BLaER1 (cell line): ENCODE results near the gene FMNL2.

Source experiments
- H3K27ac ChIP-seq: shearing (Covaris generic); formaldehyde crosslinking; 2 replicates; pipeline ENCODE4 v1.8.1; 2022
- H3K27me3 ChIP-seq: shearing (Covaris generic); formaldehyde crosslinking; 2 replicates; pipeline ENCODE4 v1.8.1; 2022
- H3K36me3 ChIP-seq: shearing (Covaris generic); formaldehyde crosslinking; 2 replicates; pipeline ENCODE4 v1.8.1; 2022
- H3K4me1 ChIP-seq: shearing (Covaris generic); formaldehyde crosslinking; 2 replicates; pipeline ENCODE4 v1.8.1; 2022
- H3K4me2 ChIP-seq: shearing (Covaris generic); formaldehyde crosslinking; 2 replicates; pipeline ENCODE4 v1.8.1; 2022
- H3K4me3 ChIP-seq: shearing (Covaris generic); formaldehyde crosslinking; 2 replicates; pipeline ENCODE4 v1.8.1; 2022
- H3K9ac ChIP-seq: shearing (Covaris generic); formaldehyde crosslinking; 2 replicates; pipeline ENCODE4 v1.8.1; 2022
- H3K9me3 ChIP-seq: shearing (Covaris generic); formaldehyde crosslinking; 2 replicates; pipeline ENCODE4 v1.8.1; 2022
- H4K20me1 ChIP-seq: shearing (Covaris generic); formaldehyde crosslinking; 2 replicates; pipeline ENCODE4 v1.8.1; 2022
- Cebpa-rat ChIP-seq: shearing (Covaris generic); IDR thresholded peaks from 2 replicates; pipeline ENCODE4 v1.8.1; 2022

The FMNL2 gene

GRCh38 chr2:152428800-152429582, 94.0 kb downstream of the FMNL2 start:
- peak overlapping the region; percentile 26 for H3K4me3 ChIP-seq
- H3K9ac ChIP-seq: peak overlapping the region; percentile 36; the same call in 1 of the 2 replicates
- H3K4me2 ChIP-seq: peak overlapping the region; percentile 82
- H4K20me1 ChIP-seq: peaks cover 99% of the 10 kb centered on the region
- H3K9me3 ChIP-seq: no peaks in the 10 kb centered on the region
- no peak for TF ChIP-seq Cebpa-rat
- H3K36me3 ChIP-seq: peaks cover 4% of the 10 kb centered on the region; the same call in 1 of the 2 replicates
- H3K4me1 ChIP-seq: peaks cover 97% of the 10 kb centered on the region
- peak overlapping the region; percentile 51 for H3K27ac ChIP-seq
- no peaks in the 10 kb centered on the region for H3K27me3 ChIP-seq

GRCh38 chr2:152430876-152431275, 95.9 kb downstream of the FMNL2 start:
- no peak for TF ChIP-seq Cebpa-rat
- H3K9ac ChIP-seq: no peak overlapping the region
- H3K36me3 ChIP-seq: no peaks in the 10 kb centered on the region; the same call in 1 of the 2 replicates
- peaks cover 97% of the 10 kb centered on the region for H3K4me1 ChIP-seq
- peak overlapping the region; percentile 57 for H3K27ac ChIP-seq
- H3K4me3 ChIP-seq: no peak overlapping the region
- H3K27me3 ChIP-seq: no peaks in the 10 kb centered on the region
- peaks cover 99% of the 10 kb centered on the region for H4K20me1 ChIP-seq
- peak overlapping the region; percentile 82 for H3K4me2 ChIP-seq
- no peaks in the 10 kb centered on the region for H3K9me3 ChIP-seq

GRCh38 chr2:152431370-152432098, 96.6 kb downstream of the FMNL2 start:
- no peaks in the 10 kb centered on the region for H3K27me3 ChIP-seq
- H3K9ac ChIP-seq: peak overlapping the region; percentile 65; the same call in 1 of the 2 replicates
- H3K4me1 ChIP-seq: peaks cover 96% of the 10 kb centered on the region
- H3K4me2 ChIP-seq: peak overlapping the region; percentile 82
- H4K20me1 ChIP-seq: peaks cover 99% of the 10 kb centered on the region
- H3K4me3 ChIP-seq: no peak overlapping the region
- peaks cover 6% of the 10 kb centered on the region; the same call in 1 of the 2 replicates for H3K36me3 ChIP-seq
- H3K9me3 ChIP-seq: no peaks in the 10 kb centered on the region
- peak overlapping the region; percentile 70 for H3K27ac ChIP-seq
- TF ChIP-seq Cebpa-rat: no peak

- Histone ChIP-seq H3K27me3 (no peaks in the 10 kb centered on the region), H3K9ac (peak overlapping the region; percentile 49), H3K4me1 (peaks cover 90% of the 10 kb centered on the region), H3K9me3 (no peaks in the 10 kb centered on the region), H3K4me2 (peak overlapping the region; percentile 82), H3K36me3 (peaks cover 13% of the 10 kb centered on the region; the same call in 1 of the 2 replicates), H3K27ac (peak overlapping the region; percentile 70), H3K4me3 (peak overlapping the region; percentile 13; the same call in 1 of the 2 replicates), H4K20me1 (peaks cover 99% of the 10 kb centered on the region)
- TF ChIP-seq Cebpa-rat: peak; percentile 77
Observed at GRCh38 chr2:152432206-152432653, 97.3 kb downstream of the FMNL2 start.

GRCh38 chr2:152432765-152433164, 97.8 kb downstream of the FMNL2 start:
- H3K9ac ChIP-seq: peak overlapping the region; percentile 49
- peaks cover 99% of the 10 kb centered on the region for H4K20me1 ChIP-seq
- no peak for TF ChIP-seq Cebpa-rat
- H3K27ac ChIP-seq: peak overlapping the region; percentile 70
- peaks cover 84% of the 10 kb centered on the region for H3K4me1 ChIP-seq
- no peaks in the 10 kb centered on the region for H3K27me3 ChIP-seq
- no peaks in the 10 kb centered on the region for H3K9me3 ChIP-seq
- H3K4me2 ChIP-seq: peak overlapping the region; percentile 82
- H3K36me3 ChIP-seq: peaks cover 13% of the 10 kb centered on the region; the same call in 1 of the 2 replicates
- H3K4me3 ChIP-seq: 0 out of 2 replicates have a peak overlapping the region, but pooled peaks have one; percentile 13

- Histone ChIP-seq H3K4me2 (peak overlapping the region; percentile 82), H3K4me3 (no peak overlapping the region), H3K4me1 (peaks cover 79% of the 10 kb centered on the region), H3K27me3 (no peaks in the 10 kb centered on the region), H3K27ac (peak overlapping the region; percentile 70), H3K36me3 (peaks cover 13% of the 10 kb centered on the region; the same call in 1 of the 2 replicates), H3K9ac (no peak overlapping the region), H4K20me1 (peaks cover 99% of the 10 kb centered on the region), H3K9me3 (no peaks in the 10 kb centered on the region)
- TF ChIP-seq Cebpa-rat: no peak
Observed at GRCh38 chr2:152433289-152433688, 98.3 kb downstream of the FMNL2 start.

GRCh38 chr2:152433791-152434190, 98.8 kb downstream of the FMNL2 start:
- Histone ChIP-seq H3K4me3 (no peak overlapping the region), H3K4me2 (peak overlapping the region; percentile 82), H3K27ac (no peak overlapping the region), H4K20me1 (peaks cover 99% of the 10 kb centered on the region), H3K36me3 (peaks cover 13% of the 10 kb centered on the region; the same call in 1 of the 2 replicates), H3K9me3 (no peaks in the 10 kb centered on the region), H3K27me3 (no peaks in the 10 kb centered on the region), H3K9ac (no peak overlapping the region), H3K4me1 (peaks cover 74% of the 10 kb centered on the region)
- no peak for TF ChIP-seq Cebpa-rat

GRCh38 chr2:152434395-152435182, 99.6 kb downstream of the FMNL2 start:
- peaks cover 99% of the 10 kb centered on the region for H4K20me1 ChIP-seq
- TF ChIP-seq Cebpa-rat: no peak
- H3K9me3 ChIP-seq: no peaks in the 10 kb centered on the region
- H3K36me3 ChIP-seq: peaks cover 14% of the 10 kb centered on the region; the same call in 1 of the 2 replicates
- H3K27ac ChIP-seq: no peak overlapping the region
- no peak overlapping the region for H3K4me2 ChIP-seq
- no peak overlapping the region for H3K4me3 ChIP-seq
- peaks cover 68% of the 10 kb centered on the region for H3K4me1 ChIP-seq
- no peaks in the 10 kb centered on the region for H3K27me3 ChIP-seq
- H3K9ac ChIP-seq: no peak overlapping the region

GRCh38 chr2:152436148-152436547, 101.2 kb downstream of the FMNL2 start:
- Histone ChIP-seq H3K4me2 (no peak overlapping the region), H3K9ac (no peak overlapping the region), H3K9me3 (no peaks in the 10 kb centered on the region), H3K36me3 (peaks cover 21% of the 10 kb centered on the region; the same call in 1 of the 2 replicates), H3K27me3 (no peaks in the 10 kb centered on the region), H3K4me3 (no peak overlapping the region), H4K20me1 (peaks cover 99% of the 10 kb centered on the region), H3K4me1 (peaks cover 68% of the 10 kb centered on the region), H3K27ac (no peak overlapping the region)
- no peak for TF ChIP-seq Cebpa-rat
